Spinal cord (tissue), 10 donors: ENCODE results near the gene DCP1B. TPM values are rescaled to one million over a fixed set of nuclear protein-coding genes. Genes with fewer than 3 reads are reported as not detected.

ENCODE experiments used
- DNase-seq, 6 donors: peaks; one replicate each; pipeline versions ENCODE4 v3.0.0 to v3.0.0-alpha.2; 2013 to 2015; ENCODE audit warnings: low spot score in 6 of 6, low read depth in 4 of 6
- H3K27ac ChIP-seq: one replicate; pipeline ENCODE4 v1.5.1; 2013; ENCODE audit warnings: low read depth, low read length, control low read depth
- H3K27me3 ChIP-seq: one replicate; pipeline ENCODE4 v1.6.1; 2013; ENCODE audit warnings: low read length; ENCODE audit not compliant: control insufficient read depth, insufficient read depth
- H3K36me3 ChIP-seq: one replicate; pipeline ENCODE4 v1.6.1; 2013; ENCODE audit warnings: low read length; ENCODE audit not compliant: control insufficient read depth, insufficient read depth
- H3K4me1 ChIP-seq: one replicate; pipeline ENCODE4 v1.6.1; 2013; ENCODE audit warnings: low read length; ENCODE audit not compliant: control insufficient read depth, insufficient read depth
- H3K4me3 ChIP-seq: one replicate; pipeline ENCODE4 v1.5.1; 2013; ENCODE audit warnings: low read depth, low read length, control low read depth
- H3K9me3 ChIP-seq: one replicate; pipeline ENCODE4 v1.6.1; 2013; ENCODE audit warnings: low read length; ENCODE audit not compliant: control insufficient read depth, insufficient read depth
- WGBS: methylation state at CpG from one replicate; pipeline ENCODE4 v1.1.5; 2013; ENCODE audit warnings: missing lambda C conversion rate; ENCODE audit not compliant: insufficient coverage; 5-methylcytosine and 5-hydroxymethylcytosine counted together
- polyA plus RNA-seq, 2 donors: library from polyadenylated mRNA; unstranded; fragments of 120-200 nt; gene quantifications; one replicate each; pipeline ENCODE4 v1.2.1, GENCODE V29; 2013; ENCODE audit not compliant: insufficient read length in 2 of 2
- total RNA-seq, 2 donors: library from RNA; depleted of rRNA in 1 of 2; stranded (reverse); fragments of 120-200 nt in 1 of 2; fragments of >200 nt in 1 of 2; gene quantifications; one replicate each; pipeline versions ENCODE4 v1.2.3 to v1.2.4, GENCODE V29; 2013 to 2014
- donor health status: healthy.

The DCP1B gene
- total and polyA plus RNA-seq, 4 donors = 11.7 to 16.7 (median 15.2) TPM

- Histone ChIP-seq H3K4me3 (no peak overlapping the region), H3K4me1 (peaks cover 17% of the 10 kb centered on the region), H3K9me3 (no peaks in the 10 kb centered on the region), H3K27me3 (peaks cover 2% of the 10 kb centered on the region), H3K36me3 (no peaks in the 10 kb centered on the region), H3K27ac (no peak overlapping the region)
- 84% methylated on average over 7 of the region's 7 CpGs for WGBS
- DNase-seq = no peak
Observed at GRCh38 chr12:1924996-1925683, 79.1 kb downstream of the DCP1B start.

- no peaks in the 10 kb centered on the region for H3K9me3 ChIP-seq
- H3K36me3 ChIP-seq = no peaks in the 10 kb centered on the region
- WGBS = 94% methylated on average over 10 of the region's 12 CpGs
- peaks cover 2% of the 10 kb centered on the region for H3K27me3 ChIP-seq
- DNase-seq = no peak
- H3K4me1 ChIP-seq = peaks cover 24% of the 10 kb centered on the region
- no peak overlapping the region for H3K4me3 ChIP-seq
- H3K27ac ChIP-seq = no peak overlapping the region
Observed at GRCh38 chr12:1922985-1923384, 81.3 kb downstream of the DCP1B start.

GRCh38 chr12:1922075-1922709 lies 82.1 kb downstream of the DCP1B start:
- H3K4me1 ChIP-seq = peaks cover 23% of the 10 kb centered on the region

GRCh38 chr12:1920971-1921370 lies 83.3 kb downstream of the DCP1B start:
- Histone ChIP-seq H3K4me1 (peaks cover 29% of the 10 kb centered on the region), H3K9me3 (no peaks in the 10 kb centered on the region), H3K27me3 (peaks cover 2% of the 10 kb centered on the region), H3K4me3 (no peak overlapping the region), H3K36me3 (no peaks in the 10 kb centered on the region), H3K27ac (no peak overlapping the region)
- 87% methylated on average over 10 of the region's 17 CpGs for WGBS
- DNase-seq = peak in 1 of 6 donors; percentile 0

More at GRCh38 chr12:1922075-1922709, 82.1 kb downstream of the DCP1B start:
- DNase-seq = peak in 1 of 6 donors; percentile 0
- peaks cover 2% of the 10 kb centered on the region for H3K27me3 ChIP-seq
- H3K9me3 ChIP-seq = no peaks in the 10 kb centered on the region
- 80% methylated on average over 39 of the region's 40 CpGs for WGBS
- H3K4me3 ChIP-seq = no peak overlapping the region
- no peaks in the 10 kb centered on the region for H3K36me3 ChIP-seq
- H3K27ac ChIP-seq = no peak overlapping the region

- Histone ChIP-seq H3K36me3 (no peaks in the 10 kb centered on the region), H3K9me3 (no peaks in the 10 kb centered on the region), H3K4me3 (no peak overlapping the region), H3K4me1 (peaks cover 29% of the 10 kb centered on the region), H3K27me3 (peaks cover 2% of the 10 kb centered on the region), H3K27ac (no peak overlapping the region)
- 92% methylated on average over 8 of the region's 13 CpGs for WGBS
- DNase-seq = no peak
Observed at GRCh38 chr12:1920436-1920835, 83.8 kb downstream of the DCP1B start.

- Histone ChIP-seq H3K27ac (no peak overlapping the region), H3K4me3 (no peak overlapping the region), H3K4me1 (peaks cover 24% of the 10 kb centered on the region), H3K9me3 (no peaks in the 10 kb centered on the region), H3K36me3 (no peaks in the 10 kb centered on the region), H3K27me3 (peaks cover 2% of the 10 kb centered on the region)
- 100% methylated on average over 2 of the region's 3 CpGs for WGBS
- no peak for DNase-seq
Observed at GRCh38 chr12:1919763-1920162, 84.5 kb downstream of the DCP1B start.

GRCh38 chr12:1919284-1919683 lies 85.0 kb downstream of the DCP1B start:
- no peaks in the 10 kb centered on the region for H3K36me3 ChIP-seq
- peaks cover 19% of the 10 kb centered on the region for H3K4me1 ChIP-seq
- no peak overlapping the region for H3K4me3 ChIP-seq
- peaks cover 2% of the 10 kb centered on the region for H3K27me3 ChIP-seq
- WGBS = 75% methylated on average over 1 of the region's 5 CpGs
- no peak overlapping the region for H3K27ac ChIP-seq
- H3K9me3 ChIP-seq = no peaks in the 10 kb centered on the region
- DNase-seq = peak in 1 of 6 donors; percentile 0

GRCh38 chr12:1918884-1919236 lies 85.4 kb downstream of the DCP1B start:
- DNase-seq = peak in 1 of 6 donors; percentile 0
- H3K27me3 ChIP-seq = peaks cover 4% of the 10 kb centered on the region

GRCh38 chr12:1918081-1918883 lies 86.0 kb downstream of the DCP1B start, which contains the start of gene CACNA2D4:
Gene CACNA2D4, minus strand, starts transcription at chr12:1918652. Its CDS starts 179 bp downstream, at chr12:1918473.
- DNase-seq = peak in 1 of 6 donors; percentile 0
- Histone ChIP-seq H3K36me3 (no peaks in the 10 kb centered on the region), H3K4me3 (no peak within 1 kb of the TSS), H3K27ac (no peak within 1 kb of the TSS), H3K27me3 (peaks cover 4% of the 10 kb centered on the region), H3K4me1 (peaks cover 19% of the 10 kb centered on the region), H3K9me3 (no peaks in the 10 kb centered on the region)
- WGBS = 62% methylated on average over 13 of the region's 18 CpGs

More at GRCh38 chr12:1918884-1919236, 85.4 kb downstream of the DCP1B start:
- 79% methylated on average over 5 of the region's 6 CpGs for WGBS
- no peak overlapping the region for H3K4me3 ChIP-seq
- peaks cover 19% of the 10 kb centered on the region for H3K4me1 ChIP-seq
- H3K27ac ChIP-seq = no peak overlapping the region
- no peaks in the 10 kb centered on the region for H3K36me3 ChIP-seq
- no peaks in the 10 kb centered on the region for H3K9me3 ChIP-seq
